Activated T-helper 2 cell treated with anti-CD3 and anti-CD28 coated beads, Interferon-gamma antibody, Interleukin-2, Interleukin-4, amounts not matched to agents 10 μg/mL and 5 μg/mL and 100 μg/mL, durations not matched to agents 14 hours and 24 hours and 36 hours (primary cell): Measurements from ENCODE around the gene LPP. TPM values are rescaled to one million over a fixed set of nuclear protein-coding genes. Genes with fewer than 3 reads are reported as not detected.

Experiments
- DNase-seq: peaks from one replicate; pipeline ENCODE4 v3.0.0; 2021; ENCODE audit warnings: low spot score
- H3K27ac Mint-ChIP-seq: one replicate; pipeline ENCODE4 v1.8.0; 2021; ENCODE audit warnings: mixed read lengths
- H3K27me3 Mint-ChIP-seq: one replicate; pipeline ENCODE4 v1.8.0; 2021; ENCODE audit warnings: low read depth, mixed read lengths
- H3K36me3 Mint-ChIP-seq: one replicate; pipeline ENCODE4 v1.8.0; 2021; ENCODE audit warnings: low read depth, mixed read lengths
- H3K4me1 Mint-ChIP-seq: one replicate; pipeline ENCODE4 v1.8.0; 2021; ENCODE audit warnings: low read depth, mixed read lengths
- H3K4me3 Mint-ChIP-seq: one replicate; pipeline ENCODE4 v1.8.0; 2021; ENCODE audit warnings: low read depth, mild to moderate bottlenecking, moderate library complexity, mixed read lengths
- H3K9me3 Mint-ChIP-seq: one replicate; pipeline ENCODE4 v1.8.0; 2021; ENCODE audit warnings: mixed read lengths
- intact Hi-C: fragments of 100-400 bp; cut with micrococcal nuclease; formaldehyde crosslinking; loops from one replicate; pipeline ENCODE4 v1.15.1; 2023
- total RNA-seq: library from RNA; stranded (reverse); gene quantifications from 2 replicates; pipeline ENCODE4 v1.2.3, GENCODE V29; 2022

The LPP gene
- total RNA-seq, 1 donor from 2014 or later: 54.5 TPM

GRCh38 chr3:188507244-188507720, 353.3 kb downstream of the LPP start:
- Mint-ChIP-seq H3K4me3 (no peak overlapping the region), H3K9me3 (peaks cover 33% of the 10 kb centered on the region), H3K36me3 (peaks cover 28% of the 10 kb centered on the region), H3K4me1 (peaks cover 13% of the 10 kb centered on the region), H3K27ac (no peak overlapping the region), H3K27me3 (no peaks in the 10 kb centered on the region)
- DNase-seq: no peak
- intact Hi-C loops: loop anchor here (5.0 kb wide), 1 partner anchor 765 kb away; no protein-coding TSS in a partner anchor

DNA sequence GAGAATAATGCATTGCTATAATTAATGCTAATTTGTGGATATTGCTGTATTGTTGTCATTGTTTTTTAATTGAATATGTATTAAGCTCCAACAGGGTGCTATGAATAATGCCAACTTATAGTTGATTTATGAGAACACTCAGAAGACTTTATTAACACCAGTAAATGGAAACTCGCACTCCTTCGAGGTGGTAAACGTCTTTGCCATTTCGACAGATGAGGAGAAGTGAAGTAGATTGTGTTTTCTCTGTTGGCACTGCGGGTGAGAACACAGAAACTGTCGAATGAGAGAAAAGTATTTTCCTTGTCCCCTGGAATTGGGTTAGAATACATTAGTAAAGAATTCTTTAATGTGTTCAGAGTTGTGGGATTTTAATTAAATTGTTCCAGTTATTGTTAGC, 354.5 kb downstream of the LPP start:
- Mint-ChIP-seq H3K4me1 (peaks cover 17% of the 10 kb centered on the region), H3K9me3 (peaks cover 26% of the 10 kb centered on the region), H3K4me3 (no peak overlapping the region), H3K27ac (no peak overlapping the region), H3K36me3 (peaks cover 25% of the 10 kb centered on the region), H3K27me3 (no peaks in the 10 kb centered on the region)
- intact Hi-C loops: loop anchor here (5.0 kb wide), 1 partner anchor 766 kb away; no protein-coding TSS in a partner anchor
- no peak for DNase-seq

- no peaks in the 10 kb centered on the region for H3K27me3 Mint-ChIP-seq
- intact Hi-C loops: loop anchor here (5.0 kb wide), 1 partner anchor 767 kb away; no protein-coding TSS in a partner anchor
- peaks cover 22% of the 10 kb centered on the region for H3K36me3 Mint-ChIP-seq
- H3K4me3 Mint-ChIP-seq: no peak overlapping the region
- no peak overlapping the region for H3K27ac Mint-ChIP-seq
- peaks cover 18% of the 10 kb centered on the region for H3K9me3 Mint-ChIP-seq
- no peak for DNase-seq
- peaks cover 22% of the 10 kb centered on the region for H3K4me1 Mint-ChIP-seq
Observed at GRCh38 chr3:188509316-188509715, 355.4 kb downstream of the LPP start.

DNA sequence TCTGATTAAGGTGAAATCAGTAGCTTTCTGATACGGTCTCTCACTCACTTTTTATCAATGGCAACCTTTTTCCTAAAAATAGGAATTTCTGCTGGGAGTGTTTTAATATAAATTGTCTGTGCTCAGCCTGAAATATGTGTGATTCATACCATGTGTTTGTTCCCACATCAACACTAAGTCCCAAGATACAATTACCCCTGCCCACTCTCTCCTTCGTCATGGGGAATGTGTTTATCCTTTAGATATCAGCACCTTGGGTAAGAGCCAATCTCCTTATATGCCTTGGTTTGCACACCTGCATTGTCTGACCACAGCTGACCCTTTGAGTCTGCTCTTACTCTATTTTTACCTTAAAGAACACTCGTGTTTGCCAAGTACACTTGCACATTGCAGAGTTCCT, 356.4 kb downstream of the LPP start:
- no peak overlapping the region for H3K27ac Mint-ChIP-seq
- peaks cover 14% of the 10 kb centered on the region for H3K36me3 Mint-ChIP-seq
- no peak overlapping the region for H3K4me3 Mint-ChIP-seq
- peaks cover 10% of the 10 kb centered on the region for H3K9me3 Mint-ChIP-seq
- DNase-seq: no peak
- no peaks in the 10 kb centered on the region for H3K27me3 Mint-ChIP-seq
- intact Hi-C loops: no loop called here
- H3K4me1 Mint-ChIP-seq: peaks cover 22% of the 10 kb centered on the region

DNA sequence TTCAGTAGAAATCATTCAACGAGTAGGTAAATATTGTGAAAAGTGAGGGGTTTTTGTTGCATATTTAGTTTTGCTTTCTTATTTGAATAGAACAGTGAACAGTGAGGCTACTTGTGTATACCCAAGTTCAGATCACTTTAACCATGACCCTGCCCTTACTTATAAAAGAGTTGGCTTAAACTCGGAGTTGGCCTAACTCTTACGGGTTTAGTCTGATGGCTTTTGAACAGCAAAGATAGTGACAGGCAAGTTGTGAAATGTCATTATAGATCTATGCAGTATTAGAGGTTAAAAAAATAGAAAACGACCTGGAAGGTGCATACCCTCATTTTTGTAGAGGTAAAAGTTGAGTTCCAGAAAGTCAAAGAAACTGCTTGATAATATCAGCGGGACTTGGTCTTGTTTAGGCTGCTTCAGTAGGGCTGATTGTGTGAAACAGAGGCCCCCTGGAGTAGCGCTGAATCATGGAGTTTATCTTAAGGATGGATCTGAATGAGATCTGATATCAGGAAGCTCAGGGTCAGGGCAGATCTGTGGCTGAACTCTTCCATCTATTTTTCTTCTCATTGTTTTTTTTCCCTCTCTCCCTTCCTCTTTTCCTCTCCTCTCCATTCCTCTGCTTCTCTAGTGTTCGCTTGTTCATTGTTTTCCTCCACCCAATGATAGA, 359.8 kb downstream of the LPP start:
- no peaks in the 10 kb centered on the region for H3K27me3 Mint-ChIP-seq
- H3K4me1 Mint-ChIP-seq: peaks cover 21% of the 10 kb centered on the region
- H3K27ac Mint-ChIP-seq: no peak overlapping the region
- peaks cover 12% of the 10 kb centered on the region for H3K36me3 Mint-ChIP-seq
- no peak overlapping the region for H3K4me3 Mint-ChIP-seq
- peaks cover 9% of the 10 kb centered on the region for H3K9me3 Mint-ChIP-seq
- intact Hi-C loops: no loop called here
- DNase-seq: no peak

GRCh38 chr3:188516515-188516914, 362.6 kb downstream of the LPP start:
- Mint-ChIP-seq H3K36me3 (peaks cover 8% of the 10 kb centered on the region), H3K27ac (no peak overlapping the region), H3K27me3 (no peaks in the 10 kb centered on the region), H3K9me3 (peaks cover 9% of the 10 kb centered on the region), H3K4me1 (peaks cover 24% of the 10 kb centered on the region), H3K4me3 (no peak overlapping the region)
- no peak for DNase-seq
- intact Hi-C loops: no loop called here

GRCh38 chr3:188518416-188518815, 364.5 kb downstream of the LPP start:
- intact Hi-C loops: no loop called here
- Mint-ChIP-seq H3K27me3 (no peaks in the 10 kb centered on the region), H3K9me3 (peaks cover 9% of the 10 kb centered on the region), H3K4me1 (peaks cover 20% of the 10 kb centered on the region), H3K36me3 (peaks cover 8% of the 10 kb centered on the region), H3K27ac (no peak overlapping the region), H3K4me3 (no peak overlapping the region)
- DNase-seq: no peak

GRCh38 chr3:188518835-188519452, 365.0 kb downstream of the LPP start:
- no peak overlapping the region for H3K27ac Mint-ChIP-seq
- no peak for DNase-seq
- H3K27me3 Mint-ChIP-seq: no peaks in the 10 kb centered on the region
- H3K4me1 Mint-ChIP-seq: peaks cover 16% of the 10 kb centered on the region
- H3K9me3 Mint-ChIP-seq: peaks cover 9% of the 10 kb centered on the region
- H3K4me3 Mint-ChIP-seq: no peak overlapping the region
- peaks cover 4% of the 10 kb centered on the region for H3K36me3 Mint-ChIP-seq
- intact Hi-C loops: no loop called here

GRCh38 chr3:188520466-188520865, 366.5 kb downstream of the LPP start:
- intact Hi-C loops: no loop called here
- DNase-seq: no peak
- H3K27ac Mint-ChIP-seq: no peak overlapping the region
- H3K4me3 Mint-ChIP-seq: no peak overlapping the region
- H3K9me3 Mint-ChIP-seq: peaks cover 5% of the 10 kb centered on the region
- no peaks in the 10 kb centered on the region for H3K27me3 Mint-ChIP-seq
- H3K36me3 Mint-ChIP-seq: peaks cover 7% of the 10 kb centered on the region
- peaks cover 13% of the 10 kb centered on the region for H3K4me1 Mint-ChIP-seq

DNA sequence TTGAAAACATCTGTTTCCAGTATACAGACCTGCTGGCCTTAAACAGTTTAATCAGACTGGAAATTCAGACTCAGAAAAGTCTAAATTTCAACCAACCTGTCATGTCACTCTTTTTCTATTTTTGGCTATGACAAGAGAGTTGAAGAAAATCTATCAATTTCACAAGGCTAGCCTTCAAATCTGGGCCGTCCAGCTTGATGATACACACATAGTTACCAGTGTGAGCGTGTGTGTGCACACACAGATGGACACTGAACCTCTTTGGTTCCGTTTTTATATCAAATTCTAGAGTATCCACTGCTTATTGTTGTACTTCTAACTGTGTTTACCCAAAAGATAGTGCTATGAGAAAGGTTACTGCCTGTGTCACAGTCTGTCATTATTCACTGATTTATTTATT, 368.2 kb downstream of the LPP start:
- Mint-ChIP-seq H3K36me3 (peaks cover 21% of the 10 kb centered on the region), H3K27me3 (no peaks in the 10 kb centered on the region), H3K27ac (no peak overlapping the region), H3K4me3 (no peak overlapping the region), H3K9me3 (peaks cover 4% of the 10 kb centered on the region), H3K4me1 (peaks cover 3% of the 10 kb centered on the region)
- DNase-seq: no peak
- intact Hi-C loops: no loop called here

DNA sequence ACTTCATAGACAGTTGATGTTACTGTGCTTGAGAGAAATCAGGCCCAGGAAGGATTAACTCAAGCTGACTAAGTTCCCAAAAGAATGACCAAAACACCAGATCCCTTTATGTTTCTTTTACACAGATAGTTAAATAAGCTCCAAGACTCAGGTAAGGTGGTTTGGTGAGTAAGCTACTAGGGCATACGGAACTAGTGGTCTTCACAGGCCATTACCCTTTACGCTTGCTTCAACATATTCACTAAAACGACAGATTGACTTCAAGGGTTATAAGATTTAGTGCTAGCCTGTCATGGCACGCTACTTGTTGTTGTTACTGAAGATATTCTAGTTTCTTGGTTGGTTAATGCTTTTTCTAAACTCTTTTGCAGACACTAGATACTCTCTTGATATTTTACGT, 369.3 kb downstream of the LPP start:
- no peaks in the 10 kb centered on the region for H3K27me3 Mint-ChIP-seq
- H3K9me3 Mint-ChIP-seq: no peaks in the 10 kb centered on the region
- intact Hi-C loops: no loop called here
- H3K4me3 Mint-ChIP-seq: no peak overlapping the region
- H3K36me3 Mint-ChIP-seq: peaks cover 18% of the 10 kb centered on the region
- H3K27ac Mint-ChIP-seq: no peak overlapping the region
- H3K4me1 Mint-ChIP-seq: peaks cover 4% of the 10 kb centered on the region
- no peak for DNase-seq

DNA sequence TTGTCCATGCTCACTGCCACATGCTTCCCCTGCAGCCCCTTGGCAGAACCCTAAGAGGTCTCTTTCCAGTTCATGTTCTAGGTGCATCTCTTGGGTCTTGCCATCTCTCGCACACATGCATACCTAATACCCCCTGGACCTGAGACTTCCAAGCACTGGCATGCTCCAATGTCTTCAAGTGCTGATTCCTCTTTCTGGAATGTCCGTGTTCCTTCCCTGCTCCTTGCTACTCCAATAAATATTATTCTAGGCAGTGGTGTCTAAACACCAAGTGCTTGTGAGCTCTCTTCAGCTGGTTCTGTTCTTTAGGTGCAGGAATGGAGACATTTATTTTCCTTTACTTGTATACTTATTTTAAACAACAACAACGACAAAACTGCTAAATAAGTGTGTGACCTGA, 370.1 kb downstream of the LPP start:
- Mint-ChIP-seq H3K4me3 (no peak overlapping the region), H3K4me1 (peaks cover 4% of the 10 kb centered on the region), H3K36me3 (peaks cover 18% of the 10 kb centered on the region), H3K9me3 (no peaks in the 10 kb centered on the region), H3K27me3 (no peaks in the 10 kb centered on the region), H3K27ac (no peak overlapping the region)
- DNase-seq: no peak
- intact Hi-C loops: no loop called here

- Mint-ChIP-seq H3K36me3 (peaks cover 18% of the 10 kb centered on the region), H3K9me3 (no peaks in the 10 kb centered on the region), H3K27ac (no peak overlapping the region), H3K27me3 (no peaks in the 10 kb centered on the region), H3K4me1 (peaks cover 3% of the 10 kb centered on the region), H3K4me3 (no peak overlapping the region)
- DNase-seq: no peak
- intact Hi-C loops: no loop called here
Observed at GRCh38 chr3:188526057-188526456, 372.1 kb downstream of the LPP start.
